Loucy (cell line): Measurements from ENCODE around the gene ALAD.

Experiments
- CTCF ChIP-seq: fragments of 200-600 bp; sonication (generic); conservative IDR thresholded peaks from 2 replicates; pipeline ENCODE4 v1.5.1; 2014; ENCODE audit warnings: mild to moderate bottlenecking, antibody characterized with exemption, low read length
- EZH2phosphoT487 ChIP-seq: fragments of 200-600 bp; IDR thresholded peaks from 2 replicates; pipeline ENCODE4 v1.6.1; 2018; ENCODE audit warnings: antibody characterized with exemption, mild to moderate bottlenecking, moderate library complexity, borderline replicate concordance

GRCh38 chr9:113403646-113404045 lies 2.6 kb upstream of the ALAD start:
- no peak for TF ChIP-seq CTCF
- no peak for TF ChIP-seq EZH2phosphoT487
